ENCODE data around the gene MEMO1. TPM values are rescaled to one million over a fixed set of nuclear protein-coding genes. Genes with fewer than 3 reads are reported as not detected.
A peak's percentile ranks its signal among the peaks of the same experiment; 100 is the strongest.
"Not testable (repeated sequence)": the region's sequence is repeated elsewhere in the genome, so short reads cannot be mapped to it uniquely, and the experiment has no call there.

Gene MEMO1
- total and polyA plus RNA-seq, 9 of the 15 experiments (the other 6 are each of a cell fraction or from before 2014, with no cell fraction given), result 22.1 to 87.7 (median 61.2) TPM

- FAIRE-seq, result not testable (repeated sequence)
- peak; percentile 12; the same call in 2 of the 3 replicates for ATAC-seq
Measured at GRCh38 chr2:32034198-32034887, 23.5 kb upstream of the MEMO1 start.

GRCh38 chr2:32018789-32019482, 8.1 kb upstream of the MEMO1 start:
- not testable (repeated sequence) for FAIRE-seq

More at GRCh38 chr2:32034198-32034887, 23.5 kb upstream of the MEMO1 start:
- H3K9me3 ChIP-seq (replicated peaks; ENCODE audit: control insufficient read depth, insufficient read depth, low read depth, low read length); H3K9ac ChIP-seq (ENCODE audit: insufficient read depth in 1 of 2, low read depth in 2 of 2, low read length in 2 of 2); intact Hi-C loops (cut with micrococcal nuclease); H3K4me1 ChIP-seq (replicated peaks in 1 of 2; ENCODE audit: control insufficient read depth in 2 of 2, insufficient read depth in 2 of 2, low read length in 2 of 2); DNase-seq (ENCODE audit: extremely low read depth in 1 of 4, low spot score in 3 of 4); BruUV-seq (replicated peaks); H4K20me1 ChIP-seq (replicated peaks; ENCODE audit: control insufficient read depth, insufficient read depth, low read length); H3K4me3 ChIP-seq; CTCF ChIA-PET (ENCODE audit: low intra/inter-chr PET ratio); H3K9me1 ChIP-seq (ENCODE audit: control insufficient read depth, insufficient read depth, low read length); in situ Hi-C loops (cut with MboI); H3K4me2 ChIP-seq (ENCODE audit: insufficient read depth, low read length); H2AFZ ChIP-seq (ENCODE audit: low read depth, low read length); H3K27me3 ChIP-seq (ENCODE audit: control insufficient read depth in 2 of 2, insufficient read depth in 2 of 2, low read length in 2 of 2); H3K27ac ChIP-seq (ENCODE audit: extremely low read depth, low read depth, low read length): not testable (repeated sequence)
- TF ChIP-seq ZNF766 (CRISPR knock-in tag; conservative IDR thresholded peaks at IDR 0.05), result 0 out of 2 replicates have a peak, but pooled peaks have one; percentile 50
- 82% methylated on average over 8 of the region's 8 CpGs for WGBS (ENCODE audit: insufficient coverage, low coverage, missing lambda C conversion rate)
- H3K36me3 ChIP-seq (ENCODE audit: control insufficient read depth, insufficient read depth, low read length), result peaks cover 35% of the 10 kb centered on the region
- POLR2A ChIA-PET, result interaction anchor here (0.9 kb wide), 1 partner anchor 24 kb away, joined by 3 read pairs; the partner anchor contains the start of gene MEMO1
- peaks cover 34% of the 10 kb centered on the region for H3K79me2 ChIP-seq (ENCODE audit: control insufficient read depth, insufficient read depth, low read length)

More at GRCh38 chr2:32018789-32019482, 8.1 kb upstream of the MEMO1 start:
- DNase-seq (ENCODE audit: extremely low read depth in 1 of 4, low spot score in 3 of 4); H3K9me3 ChIP-seq (replicated peaks; ENCODE audit: control insufficient read depth, insufficient read depth, low read depth, low read length); H2AFZ ChIP-seq (ENCODE audit: low read depth, low read length); ATAC-seq; H3K9ac ChIP-seq (ENCODE audit: insufficient read depth in 1 of 2, low read depth in 2 of 2, low read length in 2 of 2); CTCF ChIA-PET (ENCODE audit: low intra/inter-chr PET ratio); H3K4me1 ChIP-seq (replicated peaks in 1 of 2; ENCODE audit: control insufficient read depth in 2 of 2, insufficient read depth in 2 of 2, low read length in 2 of 2); H3K9me1 ChIP-seq (ENCODE audit: control insufficient read depth, insufficient read depth, low read length); H3K4me3 ChIP-seq; H3K79me2 ChIP-seq (ENCODE audit: control insufficient read depth, insufficient read depth, low read length); intact Hi-C loops (cut with micrococcal nuclease); H3K27me3 ChIP-seq (ENCODE audit: control insufficient read depth in 2 of 2, insufficient read depth in 2 of 2, low read length in 2 of 2); H3K27ac ChIP-seq (ENCODE audit: extremely low read depth, low read depth, low read length); BruUV-seq (replicated peaks); H4K20me1 ChIP-seq (replicated peaks; ENCODE audit: control insufficient read depth, insufficient read depth, low read length); H3K4me2 ChIP-seq (ENCODE audit: insufficient read depth, low read length); in situ Hi-C loops (cut with MboI): not testable (repeated sequence)
- POLR2A ChIA-PET, result interaction anchor here (0.7 to 2.4 kb wide), 6 partner anchors 10 to 44 kb away, joined by 3 to 8 read pairs (median 4); partner anchors contain the start of gene DPY30
- H3K36me3 ChIP-seq (ENCODE audit: control insufficient read depth, insufficient read depth, low read length), result peaks cover 23% of the 10 kb centered on the region
- 86% methylated on average over 9 of the region's 9 CpGs for WGBS (ENCODE audit: insufficient coverage, low coverage, missing lambda C conversion rate)
